Neural progenitor cell (in vitro differentiated cells): ENCODE results near the gene CHD5.

Source experiments
- EZH2phosphoT487 ChIP-seq: fragments of 200-600 bp; sonication (generic); IDR thresholded peaks from 2 replicates; pipeline ENCODE4 v1.6.1; 2017; ENCODE audit warnings: antibody characterized with exemption
- TF ChIP-seq, protein P1 (sequence below): fragments of 200-600 bp; sonication (generic); IDR thresholded peaks from 2 replicates; pipeline ENCODE4 v1.5.1; 2017; ENCODE audit warnings: antibody characterized with exemption, mild to moderate bottlenecking

DNA sequence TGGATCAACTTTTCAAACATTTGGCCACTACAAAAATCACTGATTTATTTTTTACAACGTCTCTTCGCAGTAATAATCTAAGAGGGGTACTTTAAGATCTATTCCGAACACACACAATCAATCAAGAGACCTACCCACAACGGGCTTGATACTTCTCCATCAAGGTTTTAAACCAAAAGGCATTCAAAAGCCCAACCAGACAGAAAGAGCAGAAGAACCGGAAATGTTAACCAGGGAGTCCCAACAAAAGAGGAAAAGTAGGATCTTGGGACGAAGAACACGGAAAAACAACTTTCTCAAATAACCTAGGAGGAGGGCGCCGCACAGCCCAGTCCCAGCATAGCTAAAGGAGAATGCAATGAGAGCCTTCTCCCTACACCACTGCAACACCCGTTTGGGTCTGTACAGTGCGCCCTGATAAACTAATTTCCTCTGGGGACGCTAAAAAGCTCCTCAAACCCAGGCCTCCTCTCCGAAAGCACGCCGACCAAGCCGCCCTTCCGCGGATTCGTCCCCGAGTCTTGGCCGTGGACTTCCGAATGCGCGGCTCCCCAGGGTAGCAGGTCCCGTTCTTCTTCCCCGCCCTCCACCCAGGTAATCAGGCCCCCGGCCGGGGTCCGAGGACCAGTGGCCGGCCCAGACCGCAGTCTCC, 18.7 kb upstream of the CHD5 start:
- TF ChIP-seq, protein P1, sequence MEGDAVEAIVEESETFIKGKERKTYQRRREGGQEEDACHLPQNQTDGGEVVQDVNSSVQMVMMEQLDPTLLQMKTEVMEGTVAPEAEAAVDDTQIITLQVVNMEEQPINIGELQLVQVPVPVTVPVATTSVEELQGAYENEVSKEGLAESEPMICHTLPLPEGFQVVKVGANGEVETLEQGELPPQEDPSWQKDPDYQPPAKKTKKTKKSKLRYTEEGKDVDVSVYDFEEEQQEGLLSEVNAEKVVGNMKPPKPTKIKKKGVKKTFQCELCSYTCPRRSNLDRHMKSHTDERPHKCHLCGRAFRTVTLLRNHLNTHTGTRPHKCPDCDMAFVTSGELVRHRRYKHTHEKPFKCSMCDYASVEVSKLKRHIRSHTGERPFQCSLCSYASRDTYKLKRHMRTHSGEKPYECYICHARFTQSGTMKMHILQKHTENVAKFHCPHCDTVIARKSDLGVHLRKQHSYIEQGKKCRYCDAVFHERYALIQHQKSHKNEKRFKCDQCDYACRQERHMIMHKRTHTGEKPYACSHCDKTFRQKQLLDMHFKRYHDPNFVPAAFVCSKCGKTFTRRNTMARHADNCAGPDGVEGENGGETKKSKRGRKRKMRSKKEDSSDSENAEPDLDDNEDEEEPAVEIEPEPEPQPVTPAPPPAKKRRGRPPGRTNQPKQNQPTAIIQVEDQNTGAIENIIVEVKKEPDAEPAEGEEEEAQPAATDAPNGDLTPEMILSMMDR = no peak
- TF ChIP-seq EZH2phosphoT487 = no peak
